WTC11 (cell line): ENCODE results near the gene SLC2A4RG. TPM values are rescaled to one million over a fixed set of nuclear protein-coding genes. Genes with fewer than 3 reads are reported as not detected.

Experiments
- ATAC-seq: fragments of 200-7000 bp; cut with Tn5 transposase; 2 replicates; pipeline ENCODE4 v1.10.0; 2021; ENCODE audit warnings: mild to moderate bottlenecking, moderate library complexity
- CTCF ChIA-PET: fragments of 300-600 bp; sonication (Branson Sonifier 250); formaldehyde crosslinking; loops from one replicate; lab custom pipeline; 2021; ENCODE audit warnings: antibody characterized with exemption; lab: Charles Lee
- POLR2A ChIA-PET: fragments of 350-600 bp; sonication (Branson Sonifier 250); formaldehyde crosslinking; loops from one replicate; lab custom pipeline; 2021; ENCODE audit warnings: antibody characterized with exemption; lab: Charles Lee
- DNase-seq: peaks from one replicate; pipeline ENCODE4 v3.0.0; 2021; ENCODE audit warnings: low spot score
- H3K27ac Mint-ChIP-seq: 2 replicates; pipeline ENCODE4 v1.8.0; 2021; ENCODE audit warnings: mixed read lengths
- H3K27me3 Mint-ChIP-seq: 2 replicates; pipeline ENCODE4 v1.8.0; 2021; ENCODE audit warnings: low read depth, mild to moderate bottlenecking, moderate library complexity, mixed read lengths
- H3K36me3 Mint-ChIP-seq: 2 replicates; pipeline ENCODE4 v1.8.0; 2021; ENCODE audit warnings: mixed read lengths
- H3K4me1 Mint-ChIP-seq: 2 replicates; pipeline ENCODE4 v1.8.0; 2022; ENCODE audit warnings: mixed read lengths
- H3K4me3 Mint-ChIP-seq: 2 replicates; pipeline ENCODE4 v1.8.0; 2021; ENCODE audit warnings: mild to moderate bottlenecking, moderate library complexity, mixed read lengths
- H3K9me3 Mint-ChIP-seq: 2 replicates; pipeline ENCODE4 v1.8.0; 2021; ENCODE audit warnings: mixed read lengths
- CREM ChIP-seq: sonication (generic); formaldehyde crosslinking; IDR thresholded peaks from 2 replicates; pipeline ENCODE4 v1.8.1; 2022; ENCODE audit warnings: mild to moderate bottlenecking, missing genetic modification reagents, moderate library complexity
- FOXJ3 ChIP-seq: sonication (generic); formaldehyde crosslinking; IDR thresholded peaks from 2 replicates; pipeline ENCODE4 v1.9.0; 2021; ENCODE audit warnings: missing genetic modification reagents, mild to moderate bottlenecking, borderline replicate concordance
- FOXP4 ChIP-seq: sonication (generic); formaldehyde crosslinking; IDR thresholded peaks from 2 replicates; pipeline ENCODE4 v1.8.0; 2022; ENCODE audit warnings: mild to moderate bottlenecking, missing genetic modification reagents
- HMGA2 ChIP-seq: fragments of 250-450 bp; sonication (Bioruptor Pico); IDR thresholded peaks from 2 replicates; pipeline ENCODE4 v1.4.0; 2021; ENCODE audit warnings: mild to moderate bottlenecking, moderate library complexity
- MLX ChIP-seq: sonication (generic); formaldehyde crosslinking; IDR thresholded peaks from 2 replicates; pipeline ENCODE4 v1.8.1; 2023; ENCODE audit warnings: mild to moderate bottlenecking, missing genetic modification reagents, moderate library complexity
- MYBL2 ChIP-seq: sonication (generic); formaldehyde crosslinking; IDR thresholded peaks from 2 replicates; pipeline ENCODE4 v1.8.1; 2023; ENCODE audit warnings: mild to moderate bottlenecking, moderate library complexity, missing genetic modification reagents
- NFATC4 ChIP-seq: fragments of 250-450 bp; sonication (Bioruptor Pico); IDR thresholded peaks from 2 replicates; pipeline ENCODE4 v1.9.0; 2021; ENCODE audit warnings: mild to moderate bottlenecking
- NFYB ChIP-seq: sonication (generic); formaldehyde crosslinking; conservative IDR thresholded peaks from 2 replicates; pipeline ENCODE4 v1.8.0; 2022; ENCODE audit warnings: low read depth, missing genetic modification reagents
- SP1 ChIP-seq: sonication (generic); formaldehyde crosslinking; conservative IDR thresholded peaks from 2 replicates; pipeline ENCODE4 v1.8.1; 2022; ENCODE audit warnings: missing genetic modification reagents
- TCF7 ChIP-seq: sonication (generic); formaldehyde crosslinking; IDR thresholded peaks from 2 replicates; pipeline ENCODE4 v1.8.0; 2022; ENCODE audit warnings: mild to moderate bottlenecking, low read depth, missing genetic modification reagents, moderate library complexity
- ZBTB21 ChIP-seq: sonication (generic); formaldehyde crosslinking; IDR thresholded peaks from 2 replicates; pipeline ENCODE4 v1.8.1; 2023; ENCODE audit warnings: mild to moderate bottlenecking, missing genetic modification reagents, borderline replicate concordance
- ZMAT4 ChIP-seq: fragments of 250-450 bp; sonication (Bioruptor Pico); IDR thresholded peaks from 2 replicates; pipeline ENCODE4 v1.9.0; 2021; ENCODE audit warnings: mild to moderate bottlenecking
- ZNF138 ChIP-seq: sonication (generic); formaldehyde crosslinking; conservative IDR thresholded peaks from 2 replicates; pipeline ENCODE4 v1.8.1; 2022; ENCODE audit warnings: mild to moderate bottlenecking, moderate library complexity, missing genetic modification reagents
- ZNF219 ChIP-seq: sonication (generic); formaldehyde crosslinking; IDR thresholded peaks from 2 replicates; pipeline ENCODE4 v1.8.0; 2023; ENCODE audit warnings: missing genetic modification reagents, mild to moderate bottlenecking, borderline replicate concordance
- ZNF512 ChIP-seq: sonication (generic); formaldehyde crosslinking; IDR thresholded peaks from 2 replicates; pipeline ENCODE4 v1.8.1; 2022; ENCODE audit warnings: missing genetic modification reagents, borderline replicate concordance
- ZNF532 ChIP-seq: fragments of 250-450 bp; sonication (Bioruptor Pico); IDR thresholded peaks from 2 replicates; pipeline ENCODE4 v1.9.0; 2021; ENCODE audit warnings: mild to moderate bottlenecking, borderline replicate concordance
- total RNA-seq: library from RNA; stranded (reverse); gene quantifications from 3 replicates; pipeline ENCODE4 v1.2.3, GENCODE V29; 2021
- TF ChIP-seq, protein P1 (sequence below): sonication (generic); formaldehyde crosslinking; IDR thresholded peaks from 2 replicates; pipeline ENCODE4 v1.8.0; 2023; ENCODE audit warnings: missing genetic modification reagents, mild to moderate bottlenecking, borderline replicate concordance
- TF ChIP-seq, protein P2 (sequence below): sonication (generic); formaldehyde crosslinking; IDR thresholded peaks from 2 replicates; pipeline ENCODE4 v1.8.0; 2022; ENCODE audit warnings: mild to moderate bottlenecking, missing genetic modification reagents

The SLC2A4RG gene
- total RNA-seq, 1 experiment from 2014 or later = 43.3 TPM

DNA sequence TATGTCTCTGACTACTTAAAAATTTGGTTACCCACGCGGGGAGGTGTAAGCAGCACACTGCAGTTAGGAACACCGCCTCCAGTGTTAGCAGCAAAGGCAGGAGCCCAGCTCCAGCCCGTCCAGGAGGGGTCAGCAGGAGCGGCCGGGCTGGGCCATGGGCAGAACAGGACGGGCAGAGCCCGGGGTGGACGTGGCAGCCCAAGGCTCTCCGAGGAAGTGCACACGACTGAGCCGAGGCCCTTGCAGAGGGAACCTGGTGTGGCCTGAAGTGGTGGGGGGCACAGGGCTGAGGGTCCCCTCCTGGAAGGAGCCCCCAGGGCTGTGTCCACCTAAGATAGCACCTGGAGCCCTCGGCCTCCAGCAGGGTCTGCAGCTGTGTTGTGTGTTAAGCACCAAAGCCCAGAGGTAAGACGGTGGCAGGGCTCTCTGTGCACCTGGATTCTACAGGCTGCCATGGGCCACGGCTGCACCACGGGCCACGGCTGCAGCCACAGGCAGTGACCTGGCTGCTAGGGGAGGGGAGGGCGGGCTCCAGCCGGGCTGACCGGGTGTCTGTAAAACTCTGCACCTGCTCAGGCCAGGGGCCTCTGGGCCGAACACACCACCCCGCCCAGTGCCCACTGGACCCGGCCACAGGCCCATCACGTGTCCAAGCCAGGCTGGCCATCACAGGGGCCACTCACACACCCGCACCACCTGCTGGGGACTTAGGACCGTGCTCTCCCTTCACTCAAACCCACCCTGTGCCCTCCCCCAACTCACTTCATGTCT, 6.6 kb downstream of the SLC2A4RG start:
- no peaks in the 10 kb centered on the region for H3K27me3 Mint-ChIP-seq
- ATAC-seq (no peak), DNase-seq (no peak)
- no peaks in the 10 kb centered on the region for H3K9me3 Mint-ChIP-seq
- ChIA-PET POLR2A (no interaction called here), CTCF (no interaction called here)
- H3K4me3 Mint-ChIP-seq = no peak overlapping the region
- peak overlapping the region; percentile 89 for H3K27ac Mint-ChIP-seq
- peaks cover 1% of the 10 kb centered on the region for H3K4me1 Mint-ChIP-seq
- 0 out of 2 replicates have a peak, but pooled peaks cover 3% of the 10 kb centered on the region for H3K36me3 Mint-ChIP-seq
- no peak for TF ChIP-seq ZBTB21 (CRISPR knock-in tag)
- TF ChIP-seq MLX = no peak
- TF ChIP-seq TCF7 = no peak
- no peak for TF ChIP-seq MYBL2 (CRISPR knock-in tag)
- no peak for TF ChIP-seq FOXP4 (CRISPR knock-in tag)
- no peak for TF ChIP-seq HMGA2 (CRISPR knock-in tag)
- TF ChIP-seq, protein P1, sequence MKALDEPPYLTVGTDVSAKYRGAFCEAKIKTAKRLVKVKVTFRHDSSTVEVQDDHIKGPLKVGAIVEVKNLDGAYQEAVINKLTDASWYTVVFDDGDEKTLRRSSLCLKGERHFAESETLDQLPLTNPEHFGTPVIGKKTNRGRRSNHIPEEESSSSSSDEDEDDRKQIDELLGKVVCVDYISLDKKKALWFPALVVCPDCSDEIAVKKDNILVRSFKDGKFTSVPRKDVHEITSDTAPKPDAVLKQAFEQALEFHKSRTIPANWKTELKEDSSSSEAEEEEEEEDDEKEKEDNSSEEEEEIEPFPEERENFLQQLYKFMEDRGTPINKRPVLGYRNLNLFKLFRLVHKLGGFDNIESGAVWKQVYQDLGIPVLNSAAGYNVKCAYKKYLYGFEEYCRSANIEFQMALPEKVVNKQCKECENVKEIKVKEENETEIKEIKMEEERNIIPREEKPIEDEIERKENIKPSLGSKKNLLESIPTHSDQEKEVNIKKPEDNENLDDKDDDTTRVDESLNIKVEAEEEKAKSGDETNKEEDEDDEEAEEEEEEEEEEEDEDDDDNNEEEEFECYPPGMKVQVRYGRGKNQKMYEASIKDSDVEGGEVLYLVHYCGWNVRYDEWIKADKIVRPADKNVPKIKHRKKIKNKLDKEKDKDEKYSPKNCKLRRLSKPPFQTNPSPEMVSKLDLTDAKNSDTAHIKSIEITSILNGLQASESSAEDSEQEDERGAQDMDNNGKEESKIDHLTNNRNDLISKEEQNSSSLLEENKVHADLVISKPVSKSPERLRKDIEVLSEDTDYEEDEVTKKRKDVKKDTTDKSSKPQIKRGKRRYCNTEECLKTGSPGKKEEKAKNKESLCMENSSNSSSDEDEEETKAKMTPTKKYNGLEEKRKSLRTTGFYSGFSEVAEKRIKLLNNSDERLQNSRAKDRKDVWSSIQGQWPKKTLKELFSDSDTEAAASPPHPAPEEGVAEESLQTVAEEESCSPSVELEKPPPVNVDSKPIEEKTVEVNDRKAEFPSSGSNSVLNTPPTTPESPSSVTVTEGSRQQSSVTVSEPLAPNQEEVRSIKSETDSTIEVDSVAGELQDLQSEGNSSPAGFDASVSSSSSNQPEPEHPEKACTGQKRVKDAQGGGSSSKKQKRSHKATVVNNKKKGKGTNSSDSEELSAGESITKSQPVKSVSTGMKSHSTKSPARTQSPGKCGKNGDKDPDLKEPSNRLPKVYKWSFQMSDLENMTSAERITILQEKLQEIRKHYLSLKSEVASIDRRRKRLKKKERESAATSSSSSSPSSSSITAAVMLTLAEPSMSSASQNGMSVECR (CRISPR knock-in tag) = no peak
- TF ChIP-seq NFYB (CRISPR knock-in tag) = no peak
- no peak for TF ChIP-seq CREM (CRISPR knock-in tag)
- TF ChIP-seq ZMAT4 = no peak
- no peak for TF ChIP-seq ZNF219
- TF ChIP-seq FOXJ3 (CRISPR knock-in tag) = no peak
- TF ChIP-seq NFATC4 = no peak
- no peak for TF ChIP-seq SP1 (CRISPR knock-in tag)
- TF ChIP-seq ZNF512 (CRISPR knock-in tag) = no peak
- TF ChIP-seq, protein P2, sequence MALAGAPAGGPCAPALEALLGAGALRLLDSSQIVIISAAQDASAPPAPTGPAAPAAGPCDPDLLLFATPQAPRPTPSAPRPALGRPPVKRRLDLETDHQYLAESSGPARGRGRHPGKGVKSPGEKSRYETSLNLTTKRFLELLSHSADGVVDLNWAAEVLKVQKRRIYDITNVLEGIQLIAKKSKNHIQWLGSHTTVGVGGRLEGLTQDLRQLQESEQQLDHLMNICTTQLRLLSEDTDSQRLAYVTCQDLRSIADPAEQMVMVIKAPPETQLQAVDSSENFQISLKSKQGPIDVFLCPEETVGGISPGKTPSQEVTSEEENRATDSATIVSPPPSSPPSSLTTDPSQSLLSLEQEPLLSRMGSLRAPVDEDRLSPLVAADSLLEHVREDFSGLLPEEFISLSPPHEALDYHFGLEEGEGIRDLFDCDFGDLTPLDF = no peak
- no peak for TF ChIP-seq ZNF532
- TF ChIP-seq ZNF138 (CRISPR knock-in tag) = no peak
